Stomach smooth muscle (tissue), 2 donors: ENCODE measurements around the gene DNAAF6.
A peak's percentile ranks its signal among the peaks of the same experiment; 100 is the strongest.
"Not testable (repeated sequence)": the region's sequence is repeated elsewhere in the genome, so short reads cannot be mapped to it uniquely, and the experiment has no call there.

Experiments
- H3K27ac ChIP-seq: one replicate; pipeline ENCODE4 v1.7.0; 2013; ENCODE audit warnings: mild to moderate bottlenecking, low read length, inconsistent platforms
- H3K27me3 ChIP-seq, 2 donors: one replicate each; pipeline ENCODE4 v1.7.0; 2013; ENCODE audit warnings: low read length in 2 of 2; ENCODE audit not compliant: insufficient read depth in 2 of 2, control insufficient read depth in 1 of 2
- H3K36me3 ChIP-seq, 2 donors: one replicate each; pipeline ENCODE4 v1.7.0; 2013; ENCODE audit warnings: low read length in 2 of 2; ENCODE audit not compliant: control insufficient read depth in 2 of 2, insufficient read depth in 2 of 2
- H3K4me1 ChIP-seq: one replicate; pipeline ENCODE4 v1.7.0; 2013; ENCODE audit warnings: low read length; ENCODE audit not compliant: control insufficient read depth, insufficient read depth
- H3K4me3 ChIP-seq, 2 donors: one replicate each; pipeline ENCODE4 v1.7.0; 2013; ENCODE audit warnings: low read length in 2 of 2
- H3K9ac ChIP-seq, 2 donors: one replicate each; pipeline ENCODE4 v1.7.0; 2013; ENCODE audit warnings: low read length in 2 of 2, mild to moderate bottlenecking in 1 of 2
- H3K9me3 ChIP-seq, 2 donors: one replicate each; pipeline ENCODE4 v1.7.0; 2013; ENCODE audit warnings: low read length in 2 of 2; ENCODE audit not compliant: control insufficient read depth in 2 of 2
- donor health status: healthy.
- donor health status: Pancreatic carcinoma.

The DNAAF6 gene

GRCh38 chrX:107205770-107206696 lies at the start of gene DNAAF6, which contains the start of gene NUP62CL:
TSS of gene DNAAF6 (plus strand) at chrX:107206611. CDS start at chrX:107212876, 6,265 bp downstream.
TSS of gene NUP62CL (minus strand) at chrX:107206433. CDS start at chrX:107175146, 31,287 bp downstream.
- H3K4me1 ChIP-seq, result no peaks in the 10 kb centered on the region
- H3K36me3 ChIP-seq, result no peaks in the 10 kb centered on the region
- H3K27me3 ChIP-seq, result peaks cover 0 to 21% of the 10 kb centered on the region in 2 donors
- peak within 1 kb of the TSS in 1 of 2 donors; percentile 22 for H3K9ac ChIP-seq
- H3K4me3 ChIP-seq, result peak within 1 kb of the TSS; percentile 55 to 70
- H3K9me3 ChIP-seq, result no peaks in the 10 kb centered on the region
- no peak within 1 kb of the TSS for H3K27ac ChIP-seq

- H3K27ac ChIP-seq, H3K9me3 ChIP-seq, H3K4me3 ChIP-seq, H3K4me1 ChIP-seq, H3K9ac ChIP-seq, H3K36me3 ChIP-seq, H3K27me3 ChIP-seq: not testable (repeated sequence)
Measured at GRCh38 chrX:107157618-107158017, 48.8 kb upstream of the DNAAF6 start.

GRCh38 chrX:107167163-107167921 lies 39.1 kb upstream of the DNAAF6 start:
- no peaks in the 10 kb centered on the region for H3K27me3 ChIP-seq
- no peak overlapping the region for H3K9ac ChIP-seq
- H3K36me3 ChIP-seq, result no peaks in the 10 kb centered on the region
- H3K4me3 ChIP-seq, result no peak overlapping the region
- H3K27ac ChIP-seq, result no peak overlapping the region
- H3K4me1 ChIP-seq, result no peaks in the 10 kb centered on the region
- no peaks in the 10 kb centered on the region for H3K9me3 ChIP-seq

- H3K4me1 ChIP-seq, result no peaks in the 10 kb centered on the region
- H3K4me3 ChIP-seq, result no peak overlapping the region
- H3K36me3 ChIP-seq, result no peaks in the 10 kb centered on the region
- no peak overlapping the region for H3K9ac ChIP-seq
- no peak overlapping the region for H3K27ac ChIP-seq
- H3K9me3 ChIP-seq, result no peaks in the 10 kb centered on the region
- no peaks in the 10 kb centered on the region for H3K27me3 ChIP-seq
Measured at GRCh38 chrX:107168257-107168656, 38.2 kb upstream of the DNAAF6 start.

GRCh38 chrX:107168712-107169111 lies 37.7 kb upstream of the DNAAF6 start:
- no peaks in the 10 kb centered on the region for H3K4me1 ChIP-seq
- no peak overlapping the region for H3K4me3 ChIP-seq
- no peak overlapping the region for H3K27ac ChIP-seq
- no peak overlapping the region for H3K9ac ChIP-seq
- H3K36me3 ChIP-seq, result no peaks in the 10 kb centered on the region
- H3K9me3 ChIP-seq, result no peaks in the 10 kb centered on the region
- no peaks in the 10 kb centered on the region for H3K27me3 ChIP-seq

GRCh38 chrX:107171369-107172102 lies 34.9 kb upstream of the DNAAF6 start:
- no peak overlapping the region for H3K4me3 ChIP-seq
- no peaks in the 10 kb centered on the region for H3K36me3 ChIP-seq
- H3K4me1 ChIP-seq, result no peaks in the 10 kb centered on the region
- no peaks in the 10 kb centered on the region for H3K27me3 ChIP-seq
- H3K9me3 ChIP-seq, result no peaks in the 10 kb centered on the region
- no peak overlapping the region for H3K9ac ChIP-seq
- no peak overlapping the region for H3K27ac ChIP-seq

- H3K4me3 ChIP-seq, result no peak overlapping the region
- H3K4me1 ChIP-seq, result no peaks in the 10 kb centered on the region
- H3K27me3 ChIP-seq, result no peaks in the 10 kb centered on the region
- no peaks in the 10 kb centered on the region for H3K9me3 ChIP-seq
- H3K9ac ChIP-seq, result no peak overlapping the region
- H3K27ac ChIP-seq, result no peak overlapping the region
- H3K36me3 ChIP-seq, result no peaks in the 10 kb centered on the region
Measured at GRCh38 chrX:107197319-107197718, 9.1 kb upstream of the DNAAF6 start.

GRCh38 chrX:107198074-107198473 lies 8.3 kb upstream of the DNAAF6 start:
- not testable (repeated sequence) for H3K9ac ChIP-seq, H3K4me3 ChIP-seq, H3K36me3 ChIP-seq, H3K27me3 ChIP-seq, H3K9me3 ChIP-seq, H3K4me1 ChIP-seq, H3K27ac ChIP-seq

- Histone ChIP-seq H3K9me3 (no peaks in the 10 kb centered on the region), H3K4me1 (no peaks in the 10 kb centered on the region), H3K27ac (no peak overlapping the region), H3K9ac (no peak overlapping the region), H3K4me3 (no peak overlapping the region), H3K27me3 (peaks cover 0 to 4% of the 10 kb centered on the region in 2 donors), H3K36me3 (no peaks in the 10 kb centered on the region)
Measured at GRCh38 chrX:107199491-107199890, 6.9 kb upstream of the DNAAF6 start.

- Histone ChIP-seq H3K27me3 (peaks cover 0 to 21% of the 10 kb centered on the region in 2 donors), H3K9me3 (no peaks in the 10 kb centered on the region), H3K4me3 (no peak overlapping the region), H3K9ac (no peak overlapping the region), H3K36me3 (no peaks in the 10 kb centered on the region), H3K4me1 (no peaks in the 10 kb centered on the region), H3K27ac (no peak overlapping the region)
Measured at GRCh38 chrX:107204068-107204605, 2.3 kb upstream of the DNAAF6 start.
